ENCODE data around the gene GRM5. TPM values are rescaled to one million over a fixed set of nuclear protein-coding genes. Genes with fewer than 3 reads are reported as not detected.
"Not testable (repeated sequence)": the region's sequence is repeated elsewhere in the genome, so short reads cannot be mapped to it uniquely, and the experiment has no call there.

GRM5 gene
- total and polyA plus RNA-seq, 2 donors (not counting 1 experiment from before 2014, with no cell fraction given): not detected

DNA sequence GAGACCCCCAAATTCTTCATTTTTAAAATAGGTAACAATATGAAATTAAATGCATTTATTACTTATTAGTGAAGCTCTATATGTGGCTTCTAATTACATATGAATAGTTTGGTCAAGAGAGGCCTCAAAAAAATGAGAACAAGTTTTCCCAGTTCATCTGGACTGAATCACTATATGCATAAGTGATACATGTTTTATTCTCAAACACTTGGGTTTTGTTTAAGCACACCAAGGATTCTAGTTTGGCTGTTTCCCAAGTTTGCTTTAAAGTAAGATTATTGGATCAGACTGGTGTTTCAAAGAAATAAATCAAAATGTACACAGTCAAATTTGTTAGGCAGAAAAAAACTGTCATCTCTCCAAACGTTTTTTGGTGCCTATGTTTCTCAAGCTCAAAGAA, 136.1 kb downstream of the GRM5 start:
- H3K27me3 ChIP-seq (replicated peaks in 1 of 4; ENCODE audit: control extremely low read depth in 1 of 4, control insufficient read depth in 3 of 4, insufficient read depth in 4 of 4, low read length in 3 of 4); H2AFZ ChIP-seq (ENCODE audit: insufficient read depth, low read depth, low read length, poor library complexity, severe bottlenecking); H3K79me2 ChIP-seq (ENCODE audit: control insufficient read depth, insufficient read depth, low read length); H3K27ac ChIP-seq (ENCODE audit: low read length in 2 of 2); H3K4me3 ChIP-seq (ENCODE audit: control extremely low read depth in 1 of 5, extremely low read depth in 1 of 5, insufficient read depth in 1 of 5, low read depth in 2 of 5, low read length in 4 of 5); H3K4me1 Mint-ChIP-seq; H4K20me1 ChIP-seq (ENCODE audit: control insufficient read depth, insufficient read depth, low read length, poor library complexity, severe bottlenecking); CTCF ChIA-PET; H3K36me3 ChIP-seq (replicated peaks in 1 of 2; ENCODE audit: control extremely low read depth in 1 of 2, control insufficient read depth in 1 of 2, extremely low read depth in 1 of 2, insufficient read depth in 2 of 2, low read length in 1 of 2); DNase-seq; H3K9me3 Mint-ChIP-seq (ENCODE audit: insufficient read depth); ATAC-seq (ENCODE audit: low read depth); H3K9ac ChIP-seq (ENCODE audit: low read length); H3K27ac Mint-ChIP-seq; H3K4me2 ChIP-seq (replicated peaks; ENCODE audit: low read depth, low read length, poor library complexity, severe bottlenecking); POLR2A ChIA-PET; H3K27me3 Mint-ChIP-seq; H3K9me3 ChIP-seq (ENCODE audit: control extremely low read depth in 1 of 3, control insufficient read depth in 2 of 3, insufficient read depth in 1 of 3, low read length in 2 of 3); H3K4me3 Mint-ChIP-seq; intact Hi-C loops (cut with micrococcal nuclease); H3K4me1 ChIP-seq (ENCODE audit: control insufficient read depth in 2 of 2, insufficient read depth in 2 of 2, low read length in 2 of 2): not testable (repeated sequence)
- no CpG with 5 or more reads among the region's 1 CpG for WGBS (ENCODE audit: insufficient coverage)

DNA sequence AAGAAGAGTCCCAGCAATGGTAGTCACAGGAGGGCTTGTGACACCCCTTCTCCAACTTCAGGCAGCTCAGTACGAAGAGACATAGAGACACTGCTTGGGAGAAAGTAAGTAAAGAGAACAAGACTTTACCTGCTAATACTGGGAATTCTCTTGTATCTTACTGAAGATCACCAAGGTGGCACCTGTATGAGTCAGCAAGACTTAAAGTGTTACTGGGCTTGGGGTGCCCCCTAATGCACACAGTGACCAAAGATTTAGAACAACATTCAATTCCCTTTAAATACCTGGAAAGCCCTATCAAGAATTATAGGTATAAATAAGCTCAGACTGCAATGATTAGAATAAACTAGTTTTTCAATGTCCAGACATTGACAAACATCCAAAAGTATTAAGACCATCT, 148.7 kb downstream of the GRM5 start:
- not testable (repeated sequence) for H3K36me3 ChIP-seq (replicated peaks in 1 of 2; ENCODE audit: control extremely low read depth in 1 of 2, control insufficient read depth in 1 of 2, extremely low read depth in 1 of 2, insufficient read depth in 2 of 2, low read length in 1 of 2); H3K4me3 Mint-ChIP-seq; ATAC-seq (ENCODE audit: low read depth)

DNA sequence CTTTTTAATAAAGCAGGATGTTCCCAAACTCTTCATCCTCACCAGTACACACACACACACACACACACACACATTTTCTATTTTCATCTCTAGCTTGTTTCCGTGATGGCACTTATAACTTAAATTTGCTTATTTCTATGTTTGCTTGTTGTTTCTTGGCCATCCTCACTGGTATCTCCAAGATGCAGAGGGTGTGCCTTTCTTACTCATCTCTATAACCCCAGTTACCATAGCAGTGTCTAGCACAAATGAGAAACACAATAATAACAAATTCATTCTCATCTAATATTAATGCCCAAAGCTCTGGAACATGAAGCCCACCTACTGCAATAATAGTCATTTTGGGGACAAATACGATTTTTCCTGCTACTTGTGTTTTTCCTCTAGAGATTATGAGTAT, 156.3 kb downstream of the GRM5 start:
- POLR2A ChIA-PET: no interaction called here
- no peak overlapping the region for H3K27ac Mint-ChIP-seq

More for the DNA sequence above, 148.7 kb downstream of the GRM5 start:
- CTCF ChIA-PET; H3K4me1 ChIP-seq (ENCODE audit: control insufficient read depth in 2 of 2, insufficient read depth in 2 of 2, low read length in 2 of 2); H3K4me1 Mint-ChIP-seq; H3K27ac Mint-ChIP-seq; H3K9me3 Mint-ChIP-seq (ENCODE audit: insufficient read depth); POLR2A ChIA-PET; H3K79me2 ChIP-seq (ENCODE audit: control insufficient read depth, insufficient read depth, low read length); intact Hi-C loops (cut with micrococcal nuclease); DNase-seq; H3K9me3 ChIP-seq (ENCODE audit: control extremely low read depth in 1 of 3, control insufficient read depth in 2 of 3, insufficient read depth in 1 of 3, low read length in 2 of 3); H2AFZ ChIP-seq (ENCODE audit: insufficient read depth, low read depth, low read length, poor library complexity, severe bottlenecking); H3K27me3 Mint-ChIP-seq; H3K27ac ChIP-seq (ENCODE audit: low read length in 2 of 2); H3K9ac ChIP-seq (ENCODE audit: low read length); H3K4me2 ChIP-seq (replicated peaks; ENCODE audit: low read depth, low read length, poor library complexity, severe bottlenecking); H3K27me3 ChIP-seq (replicated peaks in 1 of 4; ENCODE audit: control extremely low read depth in 1 of 4, control insufficient read depth in 3 of 4, insufficient read depth in 4 of 4, low read length in 3 of 4); H4K20me1 ChIP-seq (ENCODE audit: control insufficient read depth, insufficient read depth, low read length, poor library complexity, severe bottlenecking); H3K4me3 ChIP-seq (ENCODE audit: control extremely low read depth in 1 of 5, extremely low read depth in 1 of 5, insufficient read depth in 1 of 5, low read depth in 2 of 5, low read length in 4 of 5): not testable (repeated sequence)
- WGBS (ENCODE audit: insufficient coverage): no CpG with 5 or more reads among the region's 1 CpG

More for the DNA sequence above, 156.3 kb downstream of the GRM5 start:
- no peaks in the 10 kb centered on the region for H3K9me3 ChIP-seq (ENCODE audit: control extremely low read depth in 1 of 3, control insufficient read depth in 2 of 3, insufficient read depth in 1 of 3, low read length in 2 of 3)
- H3K4me1 ChIP-seq (ENCODE audit: control insufficient read depth in 2 of 2, insufficient read depth in 2 of 2, low read length in 2 of 2): no peaks in the 10 kb centered on the region
- no peaks in the 10 kb centered on the region for H3K79me2 ChIP-seq (ENCODE audit: control insufficient read depth, insufficient read depth, low read length)
- no CpG with 5 or more reads among the region's 2 CpGs for WGBS (ENCODE audit: insufficient coverage)
- CTCF ChIA-PET: no interaction called here
- TF ChIP-seq, protein P1, sequence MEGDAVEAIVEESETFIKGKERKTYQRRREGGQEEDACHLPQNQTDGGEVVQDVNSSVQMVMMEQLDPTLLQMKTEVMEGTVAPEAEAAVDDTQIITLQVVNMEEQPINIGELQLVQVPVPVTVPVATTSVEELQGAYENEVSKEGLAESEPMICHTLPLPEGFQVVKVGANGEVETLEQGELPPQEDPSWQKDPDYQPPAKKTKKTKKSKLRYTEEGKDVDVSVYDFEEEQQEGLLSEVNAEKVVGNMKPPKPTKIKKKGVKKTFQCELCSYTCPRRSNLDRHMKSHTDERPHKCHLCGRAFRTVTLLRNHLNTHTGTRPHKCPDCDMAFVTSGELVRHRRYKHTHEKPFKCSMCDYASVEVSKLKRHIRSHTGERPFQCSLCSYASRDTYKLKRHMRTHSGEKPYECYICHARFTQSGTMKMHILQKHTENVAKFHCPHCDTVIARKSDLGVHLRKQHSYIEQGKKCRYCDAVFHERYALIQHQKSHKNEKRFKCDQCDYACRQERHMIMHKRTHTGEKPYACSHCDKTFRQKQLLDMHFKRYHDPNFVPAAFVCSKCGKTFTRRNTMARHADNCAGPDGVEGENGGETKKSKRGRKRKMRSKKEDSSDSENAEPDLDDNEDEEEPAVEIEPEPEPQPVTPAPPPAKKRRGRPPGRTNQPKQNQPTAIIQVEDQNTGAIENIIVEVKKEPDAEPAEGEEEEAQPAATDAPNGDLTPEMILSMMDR (IDR thresholded peaks at IDR 0.05): no peak
- no peak for TF ChIP-seq EZH2 (IDR thresholded peaks at IDR 0.05; ENCODE audit: borderline replicate concordance, insufficient read depth, low read depth, low read length, poor library complexity, severe bottlenecking)
- H3K9ac ChIP-seq (ENCODE audit: low read length): no peak overlapping the region
- intact Hi-C loops (cut with micrococcal nuclease): no loop called here
- H4K20me1 ChIP-seq (ENCODE audit: control insufficient read depth, insufficient read depth, low read length, poor library complexity, severe bottlenecking): no peaks in the 10 kb centered on the region
- no peak for ATAC-seq (ENCODE audit: low read depth)
- DNase-seq: no peak
- no peaks in the 10 kb centered on the region for H3K27me3 ChIP-seq (replicated peaks in 1 of 4; ENCODE audit: control extremely low read depth in 1 of 4, control insufficient read depth in 3 of 4, insufficient read depth in 4 of 4, low read length in 3 of 4)
- H3K4me2 ChIP-seq (replicated peaks; ENCODE audit: low read depth, low read length, poor library complexity, severe bottlenecking): no peak overlapping the region
- Mint-ChIP-seq H3K4me3 (no peak overlapping the region), H3K27me3 (no peaks in the 10 kb centered on the region), H3K9me3 (ENCODE audit: insufficient read depth) (no peaks in the 10 kb centered on the region), H3K4me1 (no peaks in the 10 kb centered on the region)
- no peaks in the 10 kb centered on the region for H3K36me3 ChIP-seq (replicated peaks in 1 of 2; ENCODE audit: control extremely low read depth in 1 of 2, control insufficient read depth in 1 of 2, extremely low read depth in 1 of 2, insufficient read depth in 2 of 2, low read length in 1 of 2)
- H3K4me3 ChIP-seq (ENCODE audit: control extremely low read depth in 1 of 5, extremely low read depth in 1 of 5, insufficient read depth in 1 of 5, low read depth in 2 of 5, low read length in 4 of 5): no peak overlapping the region
- H2AFZ ChIP-seq (ENCODE audit: insufficient read depth, low read depth, low read length, poor library complexity, severe bottlenecking): no peak overlapping the region
- H3K27ac ChIP-seq (ENCODE audit: low read length in 2 of 2): no peak overlapping the region
